ENCODE data around the gene RPL31.

RPL31 gene

GRCh38 chr2:101011152-101011551, 9.1 kb downstream of the RPL31 start:
- Histone ChIP-seq H3K4me3 (ENCODE audit: extremely low read depth, insufficient read depth, low read length, poor library complexity, severe bottlenecking) (no peak overlapping the region), H3K27ac (ENCODE audit: low read depth, low read length, severe bottlenecking) (peak overlapping the region; percentile 60), H3K9me3 (ENCODE audit: control insufficient read depth, low read length) (peaks cover 9% of the 10 kb centered on the region), H3K36me3 (ENCODE audit: control insufficient read depth, insufficient read depth, low read length) (peaks cover 88% of the 10 kb centered on the region), H3K4me1 (ENCODE audit: control insufficient read depth, insufficient read depth, low read length, poor library complexity, severe bottlenecking) (no peaks in the 10 kb centered on the region)
- 88 to 89% methylated on average over 5 to 9 of the region's 10 CpGs for WGBS, 2 experiments (ENCODE audit: insufficient coverage in 2 of 2)

- H3K4me1 ChIP-seq (ENCODE audit: control insufficient read depth, insufficient read depth, low read length, poor library complexity, severe bottlenecking), result no peaks in the 10 kb centered on the region
- H3K4me3 ChIP-seq (ENCODE audit: extremely low read depth, insufficient read depth, low read length, poor library complexity, severe bottlenecking), result no peak overlapping the region
- WGBS, 2 experiments (ENCODE audit: insufficient coverage in 2 of 2), result 85 to 100% methylated on average over 1 to 4 of the region's 8 CpGs
- H3K36me3 ChIP-seq (ENCODE audit: control insufficient read depth, insufficient read depth, low read length), result peaks cover 78% of the 10 kb centered on the region
- H3K27ac ChIP-seq (ENCODE audit: low read depth, low read length, severe bottlenecking), result no peak overlapping the region
- H3K9me3 ChIP-seq (ENCODE audit: control insufficient read depth, low read length), result peaks cover 9% of the 10 kb centered on the region
These were observed 10.1 kb downstream of the RPL31 start for GRCh38 chr2:101012054-101012705.

GRCh38 chr2:101012706-101013181, 10.7 kb downstream of the RPL31 start:
- Histone ChIP-seq H3K4me3 (ENCODE audit: extremely low read depth, insufficient read depth, low read length, poor library complexity, severe bottlenecking) (no peak overlapping the region), H3K4me1 (ENCODE audit: control insufficient read depth, insufficient read depth, low read length, poor library complexity, severe bottlenecking) (no peaks in the 10 kb centered on the region), H3K36me3 (ENCODE audit: control insufficient read depth, insufficient read depth, low read length) (peaks cover 73% of the 10 kb centered on the region), H3K27ac (ENCODE audit: low read depth, low read length, severe bottlenecking) (no peak overlapping the region), H3K9me3 (ENCODE audit: control insufficient read depth, low read length) (peaks cover 9% of the 10 kb centered on the region)
- 79 to 90% methylated on average over 3 to 5 of the region's 5 CpGs for WGBS, 2 experiments (ENCODE audit: insufficient coverage in 2 of 2)

GRCh38 chr2:101014264-101014857, 12.3 kb downstream of the RPL31 start:
- Histone ChIP-seq H3K27ac (ENCODE audit: low read depth, low read length, severe bottlenecking) (no peak overlapping the region), H3K9me3 (ENCODE audit: control insufficient read depth, low read length) (peaks cover 9% of the 10 kb centered on the region), H3K4me3 (ENCODE audit: extremely low read depth, insufficient read depth, low read length, poor library complexity, severe bottlenecking) (no peak overlapping the region), H3K4me1 (ENCODE audit: control insufficient read depth, insufficient read depth, low read length, poor library complexity, severe bottlenecking) (no peaks in the 10 kb centered on the region), H3K36me3 (ENCODE audit: control insufficient read depth, insufficient read depth, low read length) (peaks cover 67% of the 10 kb centered on the region)
- 93 to 94% methylated on average over 5 to 6 of the region's 6 CpGs for WGBS, 2 experiments (ENCODE audit: insufficient coverage in 2 of 2)

- Histone ChIP-seq H3K4me3 (ENCODE audit: extremely low read depth, insufficient read depth, low read length, poor library complexity, severe bottlenecking) (no peak overlapping the region), H3K9me3 (ENCODE audit: control insufficient read depth, low read length) (peaks cover 9% of the 10 kb centered on the region), H3K27ac (ENCODE audit: low read depth, low read length, severe bottlenecking) (no peak overlapping the region), H3K4me1 (ENCODE audit: control insufficient read depth, insufficient read depth, low read length, poor library complexity, severe bottlenecking) (no peaks in the 10 kb centered on the region), H3K36me3 (ENCODE audit: control insufficient read depth, insufficient read depth, low read length) (peaks cover 62% of the 10 kb centered on the region)
- WGBS, 2 experiments (ENCODE audit: insufficient coverage in 2 of 2), result 89% methylated on average over 2 of the region's 3 CpGs; no CpG with 5 or more reads in 1 of the 2 experiments
These were observed 15.3 kb downstream of the RPL31 start for GRCh38 chr2:101017371-101017770.

- Histone ChIP-seq H3K4me1 (ENCODE audit: control insufficient read depth, insufficient read depth, low read length, poor library complexity, severe bottlenecking) (no peaks in the 10 kb centered on the region), H3K36me3 (ENCODE audit: control insufficient read depth, insufficient read depth, low read length) (peaks cover 47% of the 10 kb centered on the region), H3K27ac (ENCODE audit: low read depth, low read length, severe bottlenecking) (no peak overlapping the region), H3K9me3 (ENCODE audit: control insufficient read depth, low read length) (peaks cover 4% of the 10 kb centered on the region), H3K4me3 (ENCODE audit: extremely low read depth, insufficient read depth, low read length, poor library complexity, severe bottlenecking) (no peak overlapping the region)
- 94 to 98% methylated on average over 5 to 8 of the region's 8 CpGs for WGBS, 2 experiments (ENCODE audit: insufficient coverage in 2 of 2)
These were observed 16.8 kb downstream of the RPL31 start for GRCh38 chr2:101018934-101019333.

DNA sequence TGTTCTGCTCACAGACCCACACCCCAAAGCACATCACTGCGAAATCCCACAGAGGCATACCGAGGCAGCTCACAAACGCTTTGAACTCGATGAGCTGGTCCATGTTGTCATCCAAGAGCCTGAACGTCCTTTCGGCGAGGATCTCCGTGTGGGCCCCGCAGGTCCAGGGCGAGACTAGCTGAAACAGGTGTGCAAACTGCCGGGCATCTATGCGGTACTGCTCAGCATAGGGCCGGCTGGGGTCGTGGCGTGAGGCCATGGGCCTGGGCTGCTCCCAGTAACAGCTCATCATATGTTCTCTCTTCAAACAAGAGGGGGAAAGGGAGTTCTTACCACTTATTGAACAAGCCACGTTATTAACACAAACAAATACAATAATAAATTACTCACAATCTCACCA, 20.1 kb downstream of the RPL31 start:
- no peak overlapping the region for H3K4me3 ChIP-seq (ENCODE audit: extremely low read depth, insufficient read depth, low read length, poor library complexity, severe bottlenecking)
- 87 to 91% methylated on average over 12 to 16 of the region's 16 CpGs for WGBS, 2 experiments (ENCODE audit: insufficient coverage in 2 of 2)
- no peak overlapping the region for H3K27ac ChIP-seq (ENCODE audit: low read depth, low read length, severe bottlenecking)
- no peaks in the 10 kb centered on the region for H3K9me3 ChIP-seq (ENCODE audit: control insufficient read depth, low read length)
- peaks cover 30% of the 10 kb centered on the region for H3K36me3 ChIP-seq (ENCODE audit: control insufficient read depth, insufficient read depth, low read length)
- no peaks in the 10 kb centered on the region for H3K4me1 ChIP-seq (ENCODE audit: control insufficient read depth, insufficient read depth, low read length, poor library complexity, severe bottlenecking)

DNA sequence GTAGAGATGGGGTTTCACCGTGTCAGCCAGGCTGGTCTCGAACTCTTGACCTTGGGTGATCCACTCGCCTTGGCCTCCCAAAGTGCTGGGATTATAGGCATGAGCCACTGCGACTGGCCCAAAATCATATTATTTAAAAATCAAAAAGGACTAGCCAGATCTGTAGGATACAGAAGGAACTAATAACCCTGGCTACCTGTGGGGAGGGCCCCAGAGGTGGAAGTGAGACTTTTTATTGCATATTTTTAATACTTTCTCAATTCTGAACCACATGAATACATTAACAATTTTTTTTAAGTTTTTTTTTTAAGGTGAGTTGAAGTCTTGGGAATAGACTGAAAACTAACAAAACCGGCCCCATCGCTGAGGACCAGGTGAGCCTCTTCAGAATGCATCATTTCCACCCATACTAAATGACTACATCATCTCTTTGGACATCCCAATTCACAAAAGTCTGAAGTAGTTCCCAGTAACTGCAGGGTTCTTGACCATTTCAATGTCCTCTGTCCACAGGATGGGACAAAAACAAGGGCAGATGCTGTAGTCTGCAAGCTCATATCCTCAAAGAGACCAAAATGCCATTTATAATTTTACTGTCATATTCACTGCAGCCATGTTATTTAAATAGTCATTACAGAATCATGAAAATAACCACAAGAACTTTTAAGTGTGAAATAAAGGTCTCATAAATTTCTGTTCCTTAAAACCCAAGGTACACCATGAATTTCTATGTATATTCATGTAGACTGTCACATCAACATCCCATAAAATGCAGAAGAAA, 21.4 kb downstream of the RPL31 start:
- Histone ChIP-seq H3K4me1 (ENCODE audit: control insufficient read depth, insufficient read depth, low read length, poor library complexity, severe bottlenecking) (no peaks in the 10 kb centered on the region), H3K9me3 (ENCODE audit: control insufficient read depth, low read length) (no peaks in the 10 kb centered on the region), H3K4me3 (ENCODE audit: extremely low read depth, insufficient read depth, low read length, poor library complexity, severe bottlenecking) (no peak overlapping the region), H3K27ac (ENCODE audit: low read depth, low read length, severe bottlenecking) (no peak overlapping the region), H3K36me3 (ENCODE audit: control insufficient read depth, insufficient read depth, low read length) (peaks cover 27% of the 10 kb centered on the region)
- WGBS, 2 experiments (ENCODE audit: insufficient coverage in 2 of 2), result 94 to 100% methylated on average over 2 to 3 of the region's 6 CpGs

- Histone ChIP-seq H3K36me3 (ENCODE audit: control insufficient read depth, insufficient read depth, low read length) (peaks cover 18% of the 10 kb centered on the region), H3K27ac (ENCODE audit: low read depth, low read length, severe bottlenecking) (no peak overlapping the region), H3K4me1 (ENCODE audit: control insufficient read depth, insufficient read depth, low read length, poor library complexity, severe bottlenecking) (no peaks in the 10 kb centered on the region), H3K9me3 (ENCODE audit: control insufficient read depth, low read length) (peaks cover 3% of the 10 kb centered on the region), H3K4me3 (ENCODE audit: extremely low read depth, insufficient read depth, low read length, poor library complexity, severe bottlenecking) (no peak overlapping the region)
- WGBS, 2 experiments (ENCODE audit: insufficient coverage in 2 of 2), result 93 to 100% methylated on average over 1 to 3 of the region's 6 CpGs
These were observed 23.5 kb downstream of the RPL31 start for GRCh38 chr2:101025561-101025960.

- peak overlapping the region; percentile 12 for H3K27ac ChIP-seq (ENCODE audit: low read depth, low read length, severe bottlenecking)
- WGBS, 2 experiments (ENCODE audit: insufficient coverage in 2 of 2), result 48 to 74% methylated on average over 6 of the region's 9 CpGs
- peaks cover 3% of the 10 kb centered on the region for H3K9me3 ChIP-seq (ENCODE audit: control insufficient read depth, low read length)
- H3K36me3 ChIP-seq (ENCODE audit: control insufficient read depth, insufficient read depth, low read length), result peaks cover 11% of the 10 kb centered on the region
- H3K4me1 ChIP-seq (ENCODE audit: control insufficient read depth, insufficient read depth, low read length, poor library complexity, severe bottlenecking), result no peaks in the 10 kb centered on the region
- no peak overlapping the region for H3K4me3 ChIP-seq (ENCODE audit: extremely low read depth, insufficient read depth, low read length, poor library complexity, severe bottlenecking)
These were observed 24.2 kb downstream of the RPL31 start for GRCh38 chr2:101026253-101026701.
